ENCODE measurements around the gene ZGPAT. TPM values are rescaled to one million over a fixed set of nuclear protein-coding genes. Genes with fewer than 3 reads are reported as not detected.
"Not testable (repeated sequence)": the region's sequence is repeated elsewhere in the genome, so short reads cannot be mapped to it uniquely, and the experiment has no call there.

Gene ZGPAT
- total RNA-seq, 1 experiment from 2014 or later, result 37.9 TPM

DNA sequence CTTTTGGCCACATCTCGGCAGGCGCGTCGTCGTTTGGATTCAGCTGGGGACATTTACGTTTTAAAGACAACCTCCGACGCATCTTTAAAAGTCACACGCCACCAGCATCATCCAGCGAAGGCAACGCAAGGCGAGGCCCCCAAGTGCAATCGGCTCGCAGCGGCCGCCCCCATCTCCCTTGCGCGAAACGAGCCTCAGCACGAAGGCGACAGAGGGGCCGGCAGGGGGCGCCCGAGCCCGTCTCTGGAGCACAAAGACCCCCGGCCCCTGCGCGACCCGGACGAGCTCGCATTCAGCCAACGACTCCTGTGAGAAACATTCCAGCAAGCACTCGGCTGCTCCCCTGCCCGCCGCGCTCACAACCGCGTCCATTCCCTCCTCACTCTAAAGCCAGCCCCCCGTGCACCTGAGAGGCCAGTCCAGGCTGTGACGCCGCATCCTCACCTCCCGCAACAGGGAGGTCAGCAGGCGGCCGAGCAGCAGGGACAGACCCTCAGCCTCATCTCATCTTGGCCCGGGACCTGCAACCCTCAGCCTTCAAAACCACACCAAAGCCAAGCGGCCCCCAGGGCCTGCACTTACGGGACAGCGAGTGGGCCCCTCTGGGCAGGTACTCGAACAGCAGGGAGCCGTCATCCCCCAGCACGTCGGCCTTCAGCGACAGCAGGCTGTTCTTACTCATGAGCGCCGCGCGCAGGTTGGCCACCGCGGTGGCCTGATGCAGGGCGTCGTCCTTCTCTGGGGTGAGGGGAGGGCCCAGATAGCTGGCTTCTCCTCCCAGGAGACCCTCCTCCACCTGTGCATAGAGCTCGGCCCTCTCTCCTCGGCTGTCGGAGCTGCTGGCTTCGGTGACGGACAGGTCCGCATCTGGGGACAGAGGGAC lies 67.5 kb downstream of the ZGPAT start:
- DNase-seq (no peak), ATAC-seq (no peak)
- H3K27ac ChIP-seq (ENCODE audit: low read length), result no peak overlapping the region
- no peaks in the 10 kb centered on the region for H3F3A ChIP-seq (ENCODE audit: low read length, unreplicated experiment)
- H4K20me1 ChIP-seq (ENCODE audit: low read length), result no peaks in the 10 kb centered on the region
- no peaks in the 10 kb centered on the region for H3K9me3 ChIP-seq (ENCODE audit: low read length)
- H3K4me2 ChIP-seq (ENCODE audit: low read length), result peak overlapping the region; percentile 35
- no peaks in the 10 kb centered on the region for H3K27me3 ChIP-seq (ENCODE audit: low read length)
- BruUV-seq (replicated peaks), result no TSS peak
- no peaks in the 10 kb centered on the region for H3K36me3 ChIP-seq (ENCODE audit: low read depth, low read length)
- CTCF ChIA-PET, result no interaction called here
- H3K9ac ChIP-seq (ENCODE audit: low read length), result no peak overlapping the region
- TF ChIP-seq EZH2 (IDR thresholded peaks at IDR 0.05; ENCODE audit: low read length, unreplicated experiment), result no peak
- TF ChIP-seq, protein P1, sequence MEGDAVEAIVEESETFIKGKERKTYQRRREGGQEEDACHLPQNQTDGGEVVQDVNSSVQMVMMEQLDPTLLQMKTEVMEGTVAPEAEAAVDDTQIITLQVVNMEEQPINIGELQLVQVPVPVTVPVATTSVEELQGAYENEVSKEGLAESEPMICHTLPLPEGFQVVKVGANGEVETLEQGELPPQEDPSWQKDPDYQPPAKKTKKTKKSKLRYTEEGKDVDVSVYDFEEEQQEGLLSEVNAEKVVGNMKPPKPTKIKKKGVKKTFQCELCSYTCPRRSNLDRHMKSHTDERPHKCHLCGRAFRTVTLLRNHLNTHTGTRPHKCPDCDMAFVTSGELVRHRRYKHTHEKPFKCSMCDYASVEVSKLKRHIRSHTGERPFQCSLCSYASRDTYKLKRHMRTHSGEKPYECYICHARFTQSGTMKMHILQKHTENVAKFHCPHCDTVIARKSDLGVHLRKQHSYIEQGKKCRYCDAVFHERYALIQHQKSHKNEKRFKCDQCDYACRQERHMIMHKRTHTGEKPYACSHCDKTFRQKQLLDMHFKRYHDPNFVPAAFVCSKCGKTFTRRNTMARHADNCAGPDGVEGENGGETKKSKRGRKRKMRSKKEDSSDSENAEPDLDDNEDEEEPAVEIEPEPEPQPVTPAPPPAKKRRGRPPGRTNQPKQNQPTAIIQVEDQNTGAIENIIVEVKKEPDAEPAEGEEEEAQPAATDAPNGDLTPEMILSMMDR (conservative IDR thresholded peaks at IDR 0.05; ENCODE audit: low read depth, low read length), result peak; percentile 77
- POLR2A ChIA-PET (ENCODE audit: unreplicated experiment), result no interaction called here
- H3K9me2 ChIP-seq (replicated peaks; ENCODE audit: low read length), result no peaks in the 10 kb centered on the region
- peak overlapping the region; percentile 19; the same call in 1 of the 2 replicates for H3K4me3 ChIP-seq (ENCODE audit: low read length)
- no peaks in the 10 kb centered on the region for H3K79me2 ChIP-seq (ENCODE audit: low read length)
- intact Hi-C loops (cut with micrococcal nuclease), result no loop called here
- H2AFZ ChIP-seq (ENCODE audit: low read length), result 0 out of 2 replicates have a peak overlapping the region, but pooled peaks have one; percentile 50
- peaks cover 26% of the 10 kb centered on the region for H3K4me1 ChIP-seq (ENCODE audit: insufficient read depth, low read length)

DNA sequence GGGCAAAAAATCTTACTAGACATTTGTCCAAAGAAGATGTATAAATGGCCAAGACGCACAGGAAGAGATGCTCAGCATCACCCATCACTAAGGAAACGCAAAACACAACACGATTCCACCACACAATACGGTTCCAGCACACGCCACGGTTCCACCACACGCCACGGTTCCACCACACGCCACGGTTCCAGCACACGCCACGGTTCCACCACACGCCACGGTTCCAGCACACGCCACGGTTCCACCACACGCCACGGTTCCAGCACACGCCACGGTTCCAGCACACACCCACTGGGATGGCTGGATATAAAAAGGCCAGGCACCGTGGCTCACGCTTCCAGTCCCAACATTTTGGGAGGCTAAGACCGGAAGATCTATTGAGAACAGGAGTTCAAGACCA lies 69.0 kb downstream of the ZGPAT start:
- intact Hi-C loops (cut with micrococcal nuclease); CTCF ChIA-PET; H4K20me1 ChIP-seq (ENCODE audit: low read length); H3F3A ChIP-seq (ENCODE audit: low read length, unreplicated experiment); H3K79me2 ChIP-seq (ENCODE audit: low read length); ATAC-seq; H3K36me3 ChIP-seq (ENCODE audit: low read depth, low read length); BruUV-seq (replicated peaks); POLR2A ChIA-PET (ENCODE audit: unreplicated experiment); H3K9me2 ChIP-seq (replicated peaks; ENCODE audit: low read length); H3K9ac ChIP-seq (ENCODE audit: low read length); H3K9me3 ChIP-seq (ENCODE audit: low read length); H3K27me3 ChIP-seq (ENCODE audit: low read length); H3K27ac ChIP-seq (ENCODE audit: low read length); H2AFZ ChIP-seq (ENCODE audit: low read length); H3K4me3 ChIP-seq (ENCODE audit: low read length); H3K4me2 ChIP-seq (ENCODE audit: low read length); DNase-seq: not testable (repeated sequence)
- H3K4me1 ChIP-seq (ENCODE audit: insufficient read depth, low read length), result peaks cover 26% of the 10 kb centered on the region

DNA sequence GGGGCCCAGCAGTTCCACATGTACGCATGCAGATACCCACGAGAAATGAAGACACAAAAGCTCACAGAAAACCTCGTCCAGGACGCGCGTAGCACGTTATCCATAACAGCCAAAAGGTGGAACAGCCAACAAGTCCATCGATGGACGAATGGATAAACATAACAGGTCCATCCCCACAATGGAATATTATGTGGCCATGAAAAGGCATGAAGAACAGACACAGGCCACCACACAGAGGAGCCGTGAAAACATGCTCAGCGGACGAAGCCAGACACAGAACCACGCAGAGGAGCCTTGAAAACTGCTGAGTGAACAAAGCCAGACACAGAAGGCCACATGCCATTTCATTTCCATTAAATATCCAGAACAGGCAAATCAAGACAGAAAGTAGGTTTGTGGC lies 69.8 kb downstream of the ZGPAT start:
- DNase-seq (no peak), ATAC-seq (no peak)
- Histone ChIP-seq H3K79me2 (ENCODE audit: low read length) (no peaks in the 10 kb centered on the region), H3K27me3 (ENCODE audit: low read length) (no peaks in the 10 kb centered on the region), H3K9me3 (ENCODE audit: low read length) (no peaks in the 10 kb centered on the region), H3K27ac (ENCODE audit: low read length) (no peak overlapping the region), H3K9ac (ENCODE audit: low read length) (no peak overlapping the region), H3K36me3 (ENCODE audit: low read depth, low read length) (no peaks in the 10 kb centered on the region), H4K20me1 (ENCODE audit: low read length) (no peaks in the 10 kb centered on the region), H3K9me2 (replicated peaks; ENCODE audit: low read length) (no peaks in the 10 kb centered on the region), H3K4me1 (ENCODE audit: insufficient read depth, low read length) (peaks cover 24% of the 10 kb centered on the region), H2AFZ (ENCODE audit: low read length) (no peak overlapping the region), H3K4me2 (ENCODE audit: low read length) (peak overlapping the region; percentile 66), H3K4me3 (ENCODE audit: low read length) (no peak overlapping the region), H3F3A (ENCODE audit: low read length, unreplicated experiment) (no peaks in the 10 kb centered on the region)
- intact Hi-C loops (cut with micrococcal nuclease), result no loop called here
- BruUV-seq (replicated peaks), result no TSS peak
- ChIA-PET POLR2A (ENCODE audit: unreplicated experiment) (no interaction called here), CTCF (interaction anchor here (0.6 to 1.3 kb wide), 2 partner anchors 37 to 50 kb away, joined by 3 to 5 read pairs; no protein-coding TSS in a partner anchor)
- TF ChIP-seq, protein P1 (conservative IDR thresholded peaks at IDR 0.05; ENCODE audit: low read depth, low read length), result no peak
- TF ChIP-seq EZH2phosphoT487 (IDR thresholded peaks at IDR 0.05; ENCODE audit: borderline replicate concordance, low read length) (no peak), EZH2 (IDR thresholded peaks at IDR 0.05; ENCODE audit: low read length, unreplicated experiment) (no peak)
